IPS-11a (cell line): ENCODE data around the gene PGC.

ENCODE experiments used
- H3K4me3 ChIP-seq: one replicate; pipeline ENCODE4 v1.5.1; 2013; ENCODE audit warnings: low read depth, low read length, control low read depth

The PGC gene

GRCh38 chr6:41716516-41717391 lies 30.4 kb downstream of the PGC start:
- H3K4me3 ChIP-seq: no peak overlapping the region

GRCh38 chr6:41715795-41716515 lies 31.2 kb downstream of the PGC start:
- H3K4me3 ChIP-seq: no peak overlapping the region

DNA sequence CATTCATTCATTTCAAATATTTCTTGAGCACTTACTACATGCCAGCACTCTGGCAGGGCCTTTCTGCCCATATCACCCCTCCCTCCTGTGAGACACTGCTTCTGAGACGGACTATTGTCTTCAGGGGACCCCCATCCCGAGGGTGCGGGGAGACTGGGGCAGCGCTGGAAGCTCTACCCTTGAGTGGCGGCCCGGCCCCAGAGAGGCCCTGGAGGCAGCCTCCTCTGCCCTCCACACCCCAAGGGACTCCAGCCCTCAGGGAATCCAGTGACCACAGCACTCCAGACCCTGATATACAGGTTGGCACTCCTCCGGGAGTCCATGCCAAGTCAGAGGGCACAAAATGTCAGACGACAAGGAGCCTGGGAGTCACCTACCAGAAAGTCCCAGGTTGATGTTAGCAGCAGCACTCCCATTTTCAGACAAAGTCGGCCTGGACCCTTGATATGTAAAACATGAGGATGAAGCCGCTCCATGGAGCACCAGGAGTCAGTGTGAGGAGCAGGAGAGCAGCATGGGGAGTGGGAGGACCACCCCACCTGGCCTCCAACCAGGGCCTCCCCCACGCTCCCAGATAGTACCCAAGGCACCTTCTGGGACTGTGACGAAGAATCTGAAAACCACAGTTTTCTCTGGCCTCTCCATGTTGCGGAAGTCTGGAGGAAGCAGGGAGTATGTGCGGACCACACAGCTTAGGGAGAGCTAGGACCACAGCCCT lies 32.5 kb downstream of the PGC start:
- no peak overlapping the region for H3K4me3 ChIP-seq

DNA sequence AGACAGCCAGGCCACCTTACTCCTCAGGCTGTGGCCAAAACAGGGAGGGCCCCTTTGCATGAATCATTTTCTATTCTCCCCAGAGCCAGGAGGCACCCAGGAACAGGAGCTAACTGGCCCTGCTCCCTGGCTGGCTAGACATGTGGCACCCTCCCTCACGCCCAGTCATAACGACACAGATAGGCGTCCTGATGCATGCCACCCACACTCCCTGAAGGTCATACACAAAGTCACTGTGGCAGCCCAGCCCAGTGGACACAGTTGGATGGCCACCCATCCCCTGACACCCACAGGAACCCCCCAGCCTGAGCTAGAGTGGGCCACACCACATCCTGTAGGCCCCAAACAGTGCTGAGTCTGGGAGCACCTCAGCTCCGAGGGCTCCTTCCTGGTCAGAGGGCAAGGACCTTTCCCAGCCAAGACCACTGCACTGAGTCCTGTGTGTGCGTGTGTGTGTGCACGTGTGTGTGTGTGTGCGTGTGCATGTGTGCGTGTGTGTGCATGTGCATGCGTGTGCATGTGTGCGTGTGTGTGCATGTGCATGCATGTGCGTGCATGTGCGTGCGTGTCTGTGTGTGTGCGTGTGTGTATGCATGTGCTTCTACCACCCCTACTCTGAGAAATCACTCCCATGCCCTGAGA lies 33.4 kb downstream of the PGC start:
- no peak overlapping the region for H3K4me3 ChIP-seq

DNA sequence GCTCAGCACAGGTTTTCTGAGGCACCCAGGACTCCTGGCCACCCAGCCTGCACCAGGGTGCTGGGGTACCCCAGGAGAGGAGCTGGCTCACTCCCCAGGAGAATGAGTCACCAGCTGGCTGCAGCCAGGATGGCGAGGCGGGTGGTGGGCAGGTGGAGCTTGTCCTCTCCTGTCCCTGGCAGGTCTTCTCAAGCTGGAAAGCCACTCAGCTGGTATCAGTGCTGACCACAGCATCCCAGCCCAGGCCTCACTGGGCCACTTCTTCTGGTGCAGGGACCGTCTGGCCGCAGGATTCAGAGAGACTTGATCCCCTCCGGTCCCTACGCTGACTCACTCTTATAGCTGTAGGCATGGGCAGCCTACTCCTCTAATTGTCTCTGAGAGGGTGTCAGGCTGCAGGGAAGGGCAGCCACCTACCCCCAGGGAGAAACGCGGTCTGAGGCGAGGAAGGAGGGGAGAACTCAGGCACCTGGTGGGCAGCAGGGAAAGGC lies 34.0 kb downstream of the PGC start:
- no peak overlapping the region for H3K4me3 ChIP-seq

DNA sequence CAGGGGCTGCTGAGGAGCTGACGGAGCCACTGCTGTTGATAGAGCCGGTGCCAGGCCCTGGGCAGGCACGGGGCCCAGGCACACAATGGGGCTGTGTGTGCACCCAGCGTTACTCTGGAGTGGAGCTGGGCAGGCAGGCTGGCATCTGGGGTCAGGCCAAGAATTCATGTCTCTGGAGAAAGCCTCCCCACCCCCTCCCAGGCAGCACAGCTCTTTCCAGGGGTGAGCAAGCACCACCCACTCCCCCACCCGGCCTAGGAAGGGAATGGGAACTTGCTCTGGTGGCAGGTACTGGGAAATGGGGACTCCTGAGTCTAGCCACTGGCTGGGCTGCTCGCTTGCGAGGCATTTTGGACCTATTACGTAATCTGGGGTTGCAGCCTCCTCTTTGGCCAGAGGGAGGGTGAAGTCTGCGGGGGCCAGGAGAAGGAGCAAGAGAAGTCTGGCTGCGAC lies 34.5 kb downstream of the PGC start:
- H3K4me3 ChIP-seq: no peak overlapping the region

GRCh38 chr6:41711323-41712038 lies 35.7 kb downstream of the PGC start:
- H3K4me3 ChIP-seq: no peak overlapping the region

GRCh38 chr6:41709375-41709774 lies 37.8 kb downstream of the PGC start:
- no peak overlapping the region for H3K4me3 ChIP-seq

GRCh38 chr6:41708856-41709255 lies 38.3 kb downstream of the PGC start:
- no peak overlapping the region for H3K4me3 ChIP-seq

- no peak overlapping the region for H3K4me3 ChIP-seq
Observed at GRCh38 chr6:41707565-41708200, 39.5 kb downstream of the PGC start.

DNA sequence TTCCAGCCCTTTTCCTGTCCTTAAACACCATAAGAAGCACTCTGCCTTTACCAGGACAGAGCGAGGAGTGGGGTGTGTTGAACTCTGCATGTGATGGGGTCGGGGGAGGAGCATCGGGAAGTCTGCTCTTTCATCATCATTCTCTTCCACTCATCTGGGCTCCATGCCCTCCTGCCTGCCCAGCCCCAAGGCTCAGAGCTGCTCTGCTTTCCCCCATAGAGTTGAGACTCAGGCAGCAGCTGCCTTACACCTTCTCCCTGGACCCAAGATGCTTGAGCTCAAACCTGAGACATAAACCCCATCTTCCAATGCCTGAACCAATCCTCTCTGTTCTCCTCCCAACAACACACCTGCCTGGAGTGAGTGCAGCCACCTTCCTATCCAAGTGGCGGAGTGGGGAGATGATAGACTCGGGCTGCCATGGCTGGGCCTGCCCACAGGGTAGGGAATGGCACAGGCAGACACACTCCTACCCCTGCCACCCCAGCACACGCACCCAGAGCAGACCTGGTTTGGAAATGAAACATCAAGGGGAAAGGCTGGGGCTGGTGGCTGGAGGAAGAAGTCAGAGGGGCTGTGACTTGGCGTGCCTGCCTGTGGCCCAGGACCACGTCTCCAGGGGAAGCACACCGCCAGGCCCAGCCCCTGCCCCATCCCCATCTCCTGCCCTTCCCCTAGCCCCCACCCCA lies 40.2 kb downstream of the PGC start:
- no peak overlapping the region for H3K4me3 ChIP-seq

DNA sequence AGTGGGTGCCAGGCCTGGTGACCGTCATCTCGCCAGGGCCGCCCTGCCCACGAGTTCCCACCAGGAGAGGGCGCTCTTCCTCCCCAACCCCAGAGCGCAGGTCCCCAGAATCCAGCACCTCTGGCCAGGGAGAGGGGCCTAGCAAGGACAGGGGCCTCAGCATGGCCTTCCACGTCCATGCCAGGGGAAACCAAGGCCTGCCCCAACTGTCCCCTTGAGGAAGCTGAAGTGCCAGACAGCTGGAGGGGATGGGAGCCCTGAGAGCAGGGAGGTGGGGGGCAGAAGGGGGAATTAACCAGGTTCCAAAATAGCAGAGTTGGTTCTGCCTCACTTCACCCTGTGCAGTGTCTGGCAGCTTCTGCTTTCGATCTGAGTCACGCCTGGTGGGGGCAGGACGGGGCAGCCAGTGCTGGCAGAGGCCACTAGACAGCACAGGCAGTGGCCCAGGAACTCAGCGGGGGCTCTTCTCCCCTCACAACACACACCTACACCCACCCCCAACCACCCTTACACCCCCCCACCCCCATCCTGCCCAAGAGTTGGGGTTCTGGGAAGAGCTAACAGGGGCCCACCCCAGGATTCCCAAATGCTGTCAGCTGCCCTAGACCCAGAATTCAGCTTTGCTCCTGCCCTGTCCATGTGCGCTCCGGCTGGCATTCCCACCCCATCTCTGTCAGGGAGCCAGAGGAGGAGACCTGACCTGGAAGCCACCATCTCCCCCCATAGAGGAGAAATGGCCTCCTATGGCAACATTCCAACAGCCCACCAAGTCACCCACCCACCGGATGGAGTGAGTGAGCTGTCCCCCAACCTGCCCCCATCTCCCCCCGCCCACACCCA lies 41.0 kb downstream of the PGC start:
- H3K4me3 ChIP-seq: no peak overlapping the region

GRCh38 chr6:41705311-41705995 lies 41.7 kb downstream of the PGC start:
- H3K4me3 ChIP-seq: no peak overlapping the region

- H3K4me3 ChIP-seq: no peak overlapping the region
Observed at GRCh38 chr6:41704656-41705310, 42.4 kb downstream of the PGC start.

- no peak overlapping the region for H3K4me3 ChIP-seq
Observed at GRCh38 chr6:41704028-41704427, 43.2 kb downstream of the PGC start.

DNA sequence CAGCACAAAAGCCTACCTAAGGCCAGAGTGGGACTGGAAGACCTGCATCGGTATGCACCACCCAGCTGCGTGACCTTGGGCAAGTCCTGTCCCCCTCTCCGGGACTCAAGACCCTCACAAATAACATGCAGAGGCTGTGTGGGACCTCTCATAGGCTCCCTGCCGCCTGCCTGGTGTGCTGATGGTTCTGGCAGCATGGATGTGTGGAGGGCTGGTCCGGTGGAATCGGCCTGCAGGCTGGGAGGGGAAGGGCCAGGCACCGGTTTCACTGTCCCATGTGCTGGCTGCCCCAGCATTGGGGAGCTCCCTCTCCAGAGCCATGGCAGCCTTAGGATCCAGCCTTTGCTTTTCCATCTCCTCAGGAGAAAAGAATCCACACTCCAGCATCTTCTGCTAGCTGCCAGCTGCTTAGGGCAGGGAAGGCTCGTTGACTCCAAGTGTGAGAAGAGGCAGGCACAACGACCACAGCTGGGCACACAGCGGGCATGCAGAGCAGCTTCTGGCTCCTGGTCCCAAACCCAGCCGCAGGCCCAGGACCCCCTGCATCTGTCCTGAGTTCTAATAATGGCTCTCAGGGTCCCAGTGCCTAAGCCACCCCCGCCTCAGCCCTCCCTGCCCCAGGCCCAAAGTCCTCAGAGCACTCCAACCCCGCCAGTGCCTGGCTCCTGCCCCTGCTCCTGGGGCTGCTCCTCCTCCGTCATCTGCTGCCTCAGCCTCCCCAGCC lies 44.3 kb downstream of the PGC start:
- no peak overlapping the region for H3K4me3 ChIP-seq
